HEK293T (cell line): ENCODE data around the gene LUM.

Experiments used
- CTCF ChIA-PET: fragments of 350-600 bp; formaldehyde crosslinking; extraction: SDS; loops from one replicate; lab custom pipeline; 2021; ENCODE audit warnings: antibody characterized with exemption, inconsistent platforms; lab: Yijun Ruan, JAX
- POLR2A ChIA-PET: fragments of 350-600 bp; formaldehyde crosslinking; extraction: SDS; loops from one replicate; lab custom pipeline; 2020; ENCODE audit warnings: antibody characterized with exemption, inconsistent platforms; lab: Yijun Ruan, JAX
- DNase-seq: peaks from one replicate; pipeline ENCODE4 v3.0.0; 2012; ENCODE audit warnings: mixed read lengths; ENCODE audit errors: extremely low spot score
- FOXM1 ChIP-seq: fragments of 450-650 bp; IDR thresholded peaks from 2 replicates; pipeline ENCODE4 v1.6.1; 2017; ENCODE audit warnings: mild to moderate bottlenecking, borderline replicate concordance
- NFRKB ChIP-seq: fragments of 450-650 bp; IDR thresholded peaks from 2 replicates; pipeline ENCODE4 v1.6.1; 2016; ENCODE audit warnings: mild to moderate bottlenecking, moderate library complexity
- SP1 ChIP-seq: fragments of 450-650 bp; IDR thresholded peaks from 2 replicates; pipeline ENCODE4 v1.6.1; 2017
- SUZ12 ChIP-seq: fragments of 450-650 bp; IDR thresholded peaks from 2 replicates; pipeline ENCODE4 v1.6.1; 2016; ENCODE audit warnings: mild to moderate bottlenecking

LUM gene

GRCh38 chr12:91053951-91054715 lies 57.2 kb downstream of the LUM start:
- CTCF ChIA-PET, result no interaction called here
- no peak for DNase-seq
- POLR2A ChIA-PET, result no interaction called here
- TF ChIP-seq SUZ12 (no peak), SP1 (no peak), NFRKB (no peak), FOXM1 (no peak)
